Breast epithelium (tissue), 4 donors: ENCODE measurements around the gene BCO1. TPM values are rescaled to one million over a fixed set of nuclear protein-coding genes. Genes with fewer than 3 reads are reported as not detected.
A peak's percentile ranks its signal among the peaks of the same experiment; 100 is the strongest.

Experiments used
- DNase-seq, 2 donors: peaks; one replicate each; pipeline ENCODE4 v3.0.0-alpha.2; 2019; ENCODE audit warnings: low spot score in 2 of 2
- H3K27ac ChIP-seq, 2 donors: fragments of 200-600 bp; sonication (generic) in 1 of 2; one replicate each; pipeline ENCODE4 v1.5.1; 2016 to 2019; ENCODE audit warnings: mild to moderate bottlenecking in 1 of 2
- H3K27me3 ChIP-seq, 2 donors: fragments of 200-600 bp; sonication (generic) in 1 of 2; one replicate each; pipeline versions ENCODE4 v1.5.1 to v1.6.0; 2017 to 2019; ENCODE audit warnings: control low read depth in 1 of 2, mild to moderate bottlenecking in 1 of 2
- H3K36me3 ChIP-seq: fragments of 200-600 bp; one replicate; pipeline ENCODE4 v1.5.1; 2019
- H3K4me1 ChIP-seq, 2 donors: fragments of 200-600 bp; sonication (generic); one replicate each; pipeline ENCODE4 v1.5.1; 2016 to 2019; ENCODE audit warnings: control low read depth in 1 of 2
- H3K4me3 ChIP-seq, 3 donors: fragments of 200-600 bp; sonication (generic); 1 replicate in 2 of 3; 2 replicates in 1 of 3; pipeline ENCODE4 v1.5.1; 2016 to 2019; ENCODE audit warnings: mild to moderate bottlenecking in 3 of 3, moderate library complexity in 2 of 3
- H3K9me3 ChIP-seq, 2 donors: fragments of 200-600 bp; sonication (generic) in 1 of 2; one replicate each; pipeline ENCODE4 v1.5.1; 2016 to 2019; ENCODE audit warnings: control low read depth in 1 of 2
- POLR2A ChIP-seq: fragments of 450-650 bp; IDR thresholded peaks from one replicate; pipeline ENCODE4 v1.6.1; 2016; ENCODE audit warnings: antibody characterized with exemption, mild to moderate bottlenecking, moderate library complexity
- POLR2AphosphoS5 ChIP-seq, 3 donors: sonication (generic); formaldehyde crosslinking; IDR thresholded peaks; one replicate each; pipeline ENCODE4 v1.6.1; 2017; ENCODE audit warnings: antibody characterized with exemption in 3 of 3
- intact Hi-C: fragments of 100-400 bp; cut with DNase I; formaldehyde crosslinking; loops from one replicate; pipeline ENCODE4 v1.15.1; 2023; ENCODE audit warnings: low total_unique reads
- total RNA-seq, 3 donors: library from RNA; depleted of rRNA; stranded (reverse); fragments of >200 nt; gene quantifications; one replicate each; pipeline ENCODE4 v1.1.0, GENCODE V29; 2016
- TF ChIP-seq, protein P1 (sequence below), 3 donors: fragments of 450-650 bp; IDR thresholded peaks; one replicate each; pipeline ENCODE4 v1.5.1; 2016 to 2017; ENCODE audit warnings: antibody characterized with exemption in 3 of 3, mild to moderate bottlenecking in 3 of 3, moderate library complexity in 3 of 3

The BCO1 gene
- total RNA-seq, 3 donors from 2014 or later: 0.29 TPM; not detected in 2

DNA sequence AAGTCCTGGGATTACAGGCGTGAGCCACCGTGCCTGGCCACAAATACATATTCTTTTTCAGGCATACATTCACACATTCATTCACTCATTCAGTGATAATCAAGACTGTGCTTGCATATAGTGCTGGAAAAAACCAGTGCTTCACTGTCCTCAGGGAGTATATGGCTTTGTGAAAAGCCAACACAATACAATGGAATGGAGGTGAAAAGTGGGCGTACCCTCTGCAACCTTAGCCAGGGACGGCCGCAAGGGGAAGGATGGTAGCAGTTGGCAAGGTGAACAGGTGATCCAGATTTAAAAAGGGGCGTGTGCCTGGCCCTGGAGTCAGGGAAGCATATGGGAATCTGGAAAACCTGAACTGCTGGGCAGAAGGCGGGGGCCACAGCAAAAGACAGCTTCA is 58.1 kb downstream of the BCO1 start:
- H3K27me3 ChIP-seq: no peaks in the 10 kb centered on the region
- TF ChIP-seq, protein P1, sequence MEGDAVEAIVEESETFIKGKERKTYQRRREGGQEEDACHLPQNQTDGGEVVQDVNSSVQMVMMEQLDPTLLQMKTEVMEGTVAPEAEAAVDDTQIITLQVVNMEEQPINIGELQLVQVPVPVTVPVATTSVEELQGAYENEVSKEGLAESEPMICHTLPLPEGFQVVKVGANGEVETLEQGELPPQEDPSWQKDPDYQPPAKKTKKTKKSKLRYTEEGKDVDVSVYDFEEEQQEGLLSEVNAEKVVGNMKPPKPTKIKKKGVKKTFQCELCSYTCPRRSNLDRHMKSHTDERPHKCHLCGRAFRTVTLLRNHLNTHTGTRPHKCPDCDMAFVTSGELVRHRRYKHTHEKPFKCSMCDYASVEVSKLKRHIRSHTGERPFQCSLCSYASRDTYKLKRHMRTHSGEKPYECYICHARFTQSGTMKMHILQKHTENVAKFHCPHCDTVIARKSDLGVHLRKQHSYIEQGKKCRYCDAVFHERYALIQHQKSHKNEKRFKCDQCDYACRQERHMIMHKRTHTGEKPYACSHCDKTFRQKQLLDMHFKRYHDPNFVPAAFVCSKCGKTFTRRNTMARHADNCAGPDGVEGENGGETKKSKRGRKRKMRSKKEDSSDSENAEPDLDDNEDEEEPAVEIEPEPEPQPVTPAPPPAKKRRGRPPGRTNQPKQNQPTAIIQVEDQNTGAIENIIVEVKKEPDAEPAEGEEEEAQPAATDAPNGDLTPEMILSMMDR (IDR thresholded peaks at IDR 0.05): no peak
- TF ChIP-seq POLR2AphosphoS5 (IDR thresholded peaks at IDR 0.05) (no peak), POLR2A (no peak)
- no peak for DNase-seq
- no peak overlapping the region for H3K27ac ChIP-seq
- H3K36me3 ChIP-seq: no peaks in the 10 kb centered on the region
- H3K4me1 ChIP-seq: no peaks in the 10 kb centered on the region
- no peaks in the 10 kb centered on the region for H3K9me3 ChIP-seq
- intact Hi-C loops: no loop called here
- H3K4me3 ChIP-seq: no peak overlapping the region

- no peaks in the 10 kb centered on the region for H3K27me3 ChIP-seq
- no peak overlapping the region for H3K4me3 ChIP-seq
- no peak for DNase-seq
- intact Hi-C loops: no loop called here
- no peaks in the 10 kb centered on the region for H3K9me3 ChIP-seq
- no peaks in the 10 kb centered on the region for H3K36me3 ChIP-seq
- peaks cover 0 to 8% of the 10 kb centered on the region in 2 donors for H3K4me1 ChIP-seq
- H3K27ac ChIP-seq: no peak overlapping the region
- TF ChIP-seq POLR2AphosphoS5 (IDR thresholded peaks at IDR 0.05): no peak
- no peak for TF ChIP-seq POLR2A
- TF ChIP-seq, protein P1 (IDR thresholded peaks at IDR 0.05): no peak
These were observed 69.3 kb downstream of the BCO1 start for GRCh38 chr16:81307770-81308169.

GRCh38 chr16:81310045-81310644 is 71.7 kb downstream of the BCO1 start:
- H3K9me3 ChIP-seq: no peaks in the 10 kb centered on the region
- TF ChIP-seq POLR2A: no peak
- TF ChIP-seq POLR2AphosphoS5 (IDR thresholded peaks at IDR 0.05): no peak
- TF ChIP-seq, protein P1 (IDR thresholded peaks at IDR 0.05): no peak
- H3K4me3 ChIP-seq: no peak overlapping the region
- no peaks in the 10 kb centered on the region for H3K27me3 ChIP-seq
- peaks cover 0 to 13% of the 10 kb centered on the region in 2 donors for H3K4me1 ChIP-seq
- H3K36me3 ChIP-seq: no peaks in the 10 kb centered on the region
- DNase-seq: no peak
- intact Hi-C loops: loop anchor here (5.0 kb wide), 1 partner anchor 68 kb away; no protein-coding TSS in a partner anchor
- H3K27ac ChIP-seq: no peak overlapping the region

- Histone ChIP-seq H3K36me3 (no peaks in the 10 kb centered on the region), H3K9me3 (no peaks in the 10 kb centered on the region), H3K27me3 (no peaks in the 10 kb centered on the region), H3K4me3 (no peak overlapping the region), H3K27ac (no peak overlapping the region), H3K4me1 (peaks cover 0 to 13% of the 10 kb centered on the region in 2 donors)
- no peak for TF ChIP-seq POLR2AphosphoS5 (IDR thresholded peaks at IDR 0.05)
- no peak for TF ChIP-seq POLR2A
- TF ChIP-seq, protein P1 (IDR thresholded peaks at IDR 0.05): no peak
- DNase-seq: no peak
- intact Hi-C loops: loop anchor here (5.0 kb wide), 1 partner anchor 69 kb away; no protein-coding TSS in a partner anchor
These were observed 73.3 kb downstream of the BCO1 start for GRCh38 chr16:81311762-81312161.

DNA sequence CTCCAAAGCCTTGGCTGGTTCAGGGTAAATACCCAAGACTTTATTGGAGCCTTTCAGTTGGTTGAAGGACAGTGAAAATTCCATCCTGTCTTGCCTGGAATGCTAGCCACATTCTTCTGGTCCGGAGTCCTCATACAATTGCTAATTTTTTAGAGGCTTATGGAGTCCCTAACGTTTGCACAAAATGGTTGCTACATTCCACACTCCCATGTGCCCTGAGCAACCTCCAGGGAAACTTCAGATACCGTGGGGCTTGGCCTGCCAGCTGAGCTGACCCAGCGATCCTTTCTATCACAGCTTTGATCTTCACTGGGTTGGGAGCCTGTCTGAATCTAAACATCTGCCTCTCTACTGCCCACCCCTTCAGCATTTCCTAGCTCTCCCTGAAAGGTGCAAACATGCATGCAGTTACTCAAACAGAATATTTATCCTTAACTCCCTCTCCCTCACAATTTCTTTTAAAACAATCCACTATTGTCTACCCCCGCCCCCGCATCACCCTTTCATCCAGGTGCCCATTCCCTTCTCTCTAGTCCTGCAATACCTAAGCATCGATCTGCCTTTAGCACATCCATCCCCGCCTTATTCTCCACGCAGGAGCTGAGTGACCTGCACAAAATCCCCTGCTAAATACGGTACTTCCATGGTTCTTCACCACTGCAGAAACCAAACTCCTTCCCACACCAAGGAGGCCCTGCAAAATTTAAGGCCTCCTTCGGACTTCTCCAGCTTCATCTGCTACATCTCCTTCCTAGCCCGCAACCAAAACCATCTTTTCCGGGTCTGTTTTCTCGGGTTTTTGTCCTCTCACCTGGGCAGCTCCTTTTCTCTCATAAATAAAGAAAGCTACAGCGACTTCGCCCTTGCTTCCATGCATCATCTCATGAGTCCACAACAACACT is 75.5 kb downstream of the BCO1 start:
- no peak for DNase-seq
- Histone ChIP-seq H3K4me3 (peak overlapping the region; percentile 89 to 99 (median 92)), H3K36me3 (no peaks in the 10 kb centered on the region), H3K9me3 (no peaks in the 10 kb centered on the region), H3K27me3 (no peaks in the 10 kb centered on the region), H3K4me1 (peaks cover 0 to 13% of the 10 kb centered on the region in 2 donors), H3K27ac (peak overlapping the region; percentile 95 to 97)
- intact Hi-C loops: loop anchor here (5.0 kb wide), 1 partner anchor 72 kb away; no protein-coding TSS in a partner anchor
- TF ChIP-seq, protein P1 (IDR thresholded peaks at IDR 0.05): no peak
- TF ChIP-seq POLR2A (no peak), POLR2AphosphoS5 (IDR thresholded peaks at IDR 0.05) (no peak)
